ENCODE results near the gene ADCY7. TPM values are rescaled to one million over a fixed set of nuclear protein-coding genes. Genes with fewer than 3 reads are reported as not detected.

Gene ADCY7
- total and polyA plus RNA-seq, 2 of the 4 experiments (the other 2 are of a cell fraction): 15.2 to 17.1 TPM

DNA sequence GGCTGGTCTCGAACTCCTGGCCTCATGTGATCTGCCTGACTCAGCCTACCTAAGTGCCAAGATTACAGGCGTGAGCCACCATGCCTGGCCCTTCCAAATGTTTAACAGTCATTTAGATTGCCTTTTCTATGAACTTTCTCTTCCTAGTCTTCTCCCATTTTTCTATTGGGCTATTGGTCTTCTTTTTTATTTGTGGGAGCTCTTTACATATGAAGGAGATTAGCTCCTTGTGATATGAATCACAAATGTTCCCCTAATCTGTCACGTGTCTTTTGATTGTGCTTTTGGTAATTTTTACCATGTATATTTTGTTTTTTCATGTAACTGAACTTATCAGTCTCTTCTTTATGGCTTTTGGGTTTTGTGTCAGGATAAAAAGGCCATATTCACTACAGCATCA, 11.9 kb downstream of the ADCY7 start:
- peaks cover 8 to 23% of the 10 kb centered on the region in 2 experiments; a peak in 3 of 4 replicates for H3K79me1 ChIP-seq (ENCODE audit: low read depth in 1 of 2, low read length in 2 of 2)
- H3K27ac ChIP-seq (ENCODE audit: insufficient read depth, low read length): no peak overlapping the region
- H3K56ac ChIP-seq (ENCODE audit: extremely low read depth, insufficient read depth, low read length): no peak overlapping the region
- H4K20me1 ChIP-seq (ENCODE audit: insufficient read depth, low read length): peaks cover 16% of the 10 kb centered on the region
- no peak overlapping the region for H2BK15ac ChIP-seq (ENCODE audit: low read depth, low read length)
- no peak overlapping the region for H3K9ac ChIP-seq (ENCODE audit: low read depth, low read length)
- no peak overlapping the region for H4K91ac ChIP-seq (ENCODE audit: insufficient read depth, low read depth, low read length)
- DNase-seq (no peak), ATAC-seq (ENCODE audit: low read depth) (no peak)
- H3K4ac ChIP-seq (ENCODE audit: low read depth, low read length): no peak overlapping the region
- H2BK120ac ChIP-seq (ENCODE audit: low read depth, low read length): no peak overlapping the region
- H2BK20ac ChIP-seq (ENCODE audit: low read depth, low read length): no peak overlapping the region
- H3K36me3 ChIP-seq (ENCODE audit: control insufficient read depth, insufficient read depth, low read length): no peaks in the 10 kb centered on the region
- H2AK5ac ChIP-seq (ENCODE audit: low read depth, low read length): no peak overlapping the region
- H3K9me1 ChIP-seq (ENCODE audit: insufficient read depth, low read length): no peaks in the 10 kb centered on the region
- intact Hi-C loops (cut with micrococcal nuclease) (no loop called here), dilution Hi-C loops (cut with HindIII; ENCODE audit: low sequenced_read_pairs, unreplicated experiment) (no loop called here), in situ Hi-C loops (cut with MboI; ENCODE audit: low sequenced_read_pairs) (no loop called here)
- WGBS, 2 experiments (ENCODE audit: extremely low coverage in 2 of 2, insufficient read length in 1 of 2): 80% methylated on average over 1 of the region's 3 CpGs; no CpG with 5 or more reads in 1 of the 2 experiments
- TF ChIP-seq USF2 (IDR thresholded peaks at IDR 0.05; ENCODE audit: low read depth, low read length) (no peak), CTCF (conservative IDR thresholded peaks at IDR 0.05; ENCODE audit: low read depth, low read length) (no peak), FOS (IDR thresholded peaks at IDR 0.05; ENCODE audit: low read depth, low read length) (no peak), NFE2L2 (IDR thresholded peaks at IDR 0.05; ENCODE audit: low read depth, low read length) (no peak), MAZ (IDR thresholded peaks at IDR 0.05; ENCODE audit: borderline replicate concordance, low read depth, low read length) (no peak), POLR2A (IDR thresholded peaks at IDR 0.05; ENCODE audit: low read depth, low read length) (no peak), RAD21 (IDR thresholded peaks at IDR 0.05; ENCODE audit: low read length) (no peak), RCOR1 (IDR thresholded peaks at IDR 0.05; ENCODE audit: insufficient replicate concordance, low read length) (no peak), SMC3 (IDR thresholded peaks at IDR 0.05; ENCODE audit: low read depth, low read length) (no peak), BHLHE40 (IDR thresholded peaks at IDR 0.05; ENCODE audit: low read depth, low read length) (no peak), RFX5 (IDR thresholded peaks at IDR 0.05; ENCODE audit: low read depth, low read length) (no peak), MXI1 (IDR thresholded peaks at IDR 0.05; ENCODE audit: borderline replicate concordance, low read depth, low read length) (no peak), CEBPB (IDR thresholded peaks at IDR 0.05; ENCODE audit: low read depth, low read length) (no peak), MAFK (IDR thresholded peaks at IDR 0.05; ENCODE audit: low read depth, low read length) (no peak), CHD1 (IDR thresholded peaks at IDR 0.05; ENCODE audit: low read depth, low read length) (no peak)
- TF ChIP-seq, protein P1, sequence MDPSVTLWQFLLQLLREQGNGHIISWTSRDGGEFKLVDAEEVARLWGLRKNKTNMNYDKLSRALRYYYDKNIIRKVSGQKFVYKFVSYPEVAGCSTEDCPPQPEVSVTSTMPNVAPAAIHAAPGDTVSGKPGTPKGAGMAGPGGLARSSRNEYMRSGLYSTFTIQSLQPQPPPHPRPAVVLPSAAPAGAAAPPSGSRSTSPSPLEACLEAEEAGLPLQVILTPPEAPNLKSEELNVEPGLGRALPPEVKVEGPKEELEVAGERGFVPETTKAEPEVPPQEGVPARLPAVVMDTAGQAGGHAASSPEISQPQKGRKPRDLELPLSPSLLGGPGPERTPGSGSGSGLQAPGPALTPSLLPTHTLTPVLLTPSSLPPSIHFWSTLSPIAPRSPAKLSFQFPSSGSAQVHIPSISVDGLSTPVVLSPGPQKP (IDR thresholded peaks at IDR 0.05; ENCODE audit: borderline replicate concordance, low read depth, low read length): no peak
- no peak overlapping the region for H2AK9ac ChIP-seq (replicated peaks; ENCODE audit: low read depth, low read length, poor library complexity)
- no TSS peak for BruUV-seq (replicated peaks)
- no peak overlapping the region for H3K4me2 ChIP-seq (ENCODE audit: low read depth, low read length)
- no peak overlapping the region for H2AFZ ChIP-seq (replicated peaks; ENCODE audit: low read length, poor library complexity)
- ChIA-PET CTCF (no interaction called here), POLR2A (ENCODE audit: unreplicated experiment) (no interaction called here)
- no peak overlapping the region for H3K23ac ChIP-seq (ENCODE audit: low read depth, low read length)
- H3K14ac ChIP-seq (replicated peaks; ENCODE audit: low read depth, low read length): no peak overlapping the region
- H3K27me3 ChIP-seq (ENCODE audit: control insufficient read depth, insufficient read depth, low read length): no peaks in the 10 kb centered on the region
- H4K5ac ChIP-seq (ENCODE audit: low read depth, low read length): no peak overlapping the region
- H3K18ac ChIP-seq (ENCODE audit: low read depth, low read length): no peak overlapping the region
- no peak overlapping the region for H3K4me3 ChIP-seq (ENCODE audit: insufficient read depth, low read depth, low read length)
- no peak overlapping the region for H2BK5ac ChIP-seq (ENCODE audit: low read depth, low read length, poor library complexity, severe bottlenecking)
- H4K8ac ChIP-seq (ENCODE audit: low read depth in 2 of 2, low read length in 2 of 2): no peak overlapping the region
- no peaks in the 10 kb centered on the region for H3K4me1 ChIP-seq (ENCODE audit: control insufficient read depth, insufficient read depth, low read length)
- 0 out of 2 replicates have a peak, but pooled peaks cover 2% of the 10 kb centered on the region for H3K9me3 ChIP-seq (ENCODE audit: control insufficient read depth, insufficient read depth, low read length)

Data from IMR-90 (cell line).